HG03565 (cell line): Measurements from ENCODE around the gene TUBB1.
"Not testable (repeated sequence)": the region's sequence is repeated elsewhere in the genome, so short reads cannot be mapped to it uniquely, and the experiment has no call there.

ENCODE experiments used
- ATAC-seq: cut with Tn5 transposase; IDR thresholded peaks from one replicate; pipeline ENCODE4 v1.9.1; 2021; ENCODE audit warnings: mild to moderate bottlenecking, moderate library complexity; ENCODE audit not compliant: unreplicated experiment

The TUBB1 gene

DNA sequence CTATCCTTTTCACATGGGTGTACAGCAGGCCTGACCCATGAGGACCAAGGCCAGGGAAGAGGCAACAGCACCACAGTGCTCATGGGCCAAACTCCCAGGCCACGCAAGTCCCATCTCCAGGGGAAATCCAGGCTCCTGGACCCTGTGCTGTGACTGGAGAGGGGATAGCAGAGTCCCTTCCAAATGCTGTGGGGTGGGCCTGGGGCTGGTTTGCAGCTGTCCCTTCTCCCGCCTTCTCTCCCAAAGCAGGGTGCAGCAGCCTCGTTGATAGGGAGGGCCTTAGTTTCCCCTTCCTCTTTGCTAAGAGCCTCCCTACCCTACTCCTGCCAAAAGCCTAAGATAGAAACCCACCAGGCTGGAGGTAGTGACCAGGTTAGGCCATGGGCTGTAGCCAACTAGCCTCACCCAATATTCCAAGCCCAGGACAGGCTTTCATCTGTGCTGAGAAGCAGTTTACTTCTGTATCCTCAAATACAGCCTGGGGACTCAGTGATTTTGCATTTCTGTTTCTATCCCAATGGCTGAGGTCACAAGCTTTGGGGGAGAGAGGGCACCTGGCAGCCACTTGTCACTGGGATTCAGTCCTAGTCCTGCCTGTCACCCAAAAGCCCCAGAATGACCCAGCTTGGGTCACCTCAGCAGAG lies 13.6 kb upstream of the TUBB1 start:
- no peak for ATAC-seq

DNA sequence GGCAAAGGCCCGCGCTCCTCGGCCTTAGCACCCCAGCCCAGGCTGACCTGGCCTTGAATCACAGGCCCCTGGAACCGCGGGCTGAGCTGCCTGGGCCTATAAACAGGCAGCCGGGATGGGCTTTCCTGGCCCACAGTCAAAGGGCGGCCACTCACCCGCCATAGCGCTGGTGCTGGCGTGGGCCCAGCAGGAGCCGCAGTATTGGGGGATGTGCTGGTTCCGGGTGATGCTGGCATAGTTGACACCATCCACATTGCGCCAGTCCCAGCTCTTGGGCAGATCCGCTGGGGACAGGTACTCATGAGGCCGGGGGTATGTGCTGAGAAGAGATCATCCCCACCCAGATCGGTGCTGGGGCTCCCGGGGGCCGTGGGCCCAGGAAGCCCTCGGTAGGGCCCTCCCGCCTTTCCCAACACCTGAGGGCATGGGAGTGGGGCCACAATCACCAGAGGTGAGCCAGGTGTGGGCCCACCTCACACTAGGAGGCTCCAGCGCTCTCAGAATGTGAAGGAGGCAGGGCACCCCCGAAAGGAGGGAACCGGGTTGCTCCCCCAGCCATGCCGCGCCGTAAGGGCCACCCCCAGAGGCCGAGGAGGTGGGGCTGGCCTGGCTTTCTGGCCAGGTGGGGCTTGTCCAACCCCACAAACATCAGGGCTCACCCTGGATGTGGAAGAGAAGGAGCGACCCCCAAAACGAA lies 12.9 kb upstream of the TUBB1 start:
- no peak for ATAC-seq

DNA sequence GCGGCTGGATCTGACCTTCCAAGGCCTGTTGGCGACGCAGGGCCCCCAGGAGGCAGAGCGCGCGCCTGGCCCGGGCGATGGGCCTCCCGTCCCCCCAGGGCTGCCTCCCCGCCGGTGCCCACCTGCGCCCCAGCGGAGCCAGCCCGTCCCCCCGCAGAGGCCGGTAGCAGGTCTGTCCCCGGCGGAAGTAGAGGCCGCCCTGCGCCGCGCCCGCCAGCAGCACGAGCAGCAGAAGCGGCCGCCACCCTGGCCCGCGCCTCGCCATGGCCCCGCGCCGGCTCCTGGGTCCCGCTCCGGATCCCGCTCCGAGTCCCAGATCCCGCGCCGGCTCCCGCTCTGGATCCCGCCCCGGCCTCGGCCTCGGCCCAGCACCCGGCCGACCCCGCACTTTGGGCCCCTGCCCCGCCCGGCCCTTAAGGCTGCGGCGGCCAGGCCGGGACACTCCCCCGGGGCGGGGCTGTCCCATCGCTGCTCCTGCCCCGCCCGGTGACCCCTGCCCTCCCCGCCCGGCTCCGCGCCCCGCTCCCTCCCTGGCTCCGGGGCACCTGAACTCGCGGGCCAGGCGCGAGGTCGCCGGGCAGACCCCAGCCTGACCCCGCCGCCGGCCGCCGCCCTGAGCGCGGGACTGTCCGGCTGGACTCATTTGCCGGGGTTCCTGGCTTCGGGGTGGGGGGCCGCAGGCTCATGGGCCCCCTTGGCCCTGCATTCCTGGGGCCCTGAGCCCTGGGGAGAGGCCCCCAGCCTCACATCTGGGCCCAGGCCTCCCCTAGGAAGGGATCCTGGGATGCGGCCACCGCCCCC lies 12.2 kb upstream of the TUBB1 start, which contains the start of gene CTSZ:
TSS of gene CTSZ (minus strand) at position 391 of the 801 bp plus-strand sequence. CDS start at position 265, 126 bp downstream.
- ATAC-seq, result no peak

DNA sequence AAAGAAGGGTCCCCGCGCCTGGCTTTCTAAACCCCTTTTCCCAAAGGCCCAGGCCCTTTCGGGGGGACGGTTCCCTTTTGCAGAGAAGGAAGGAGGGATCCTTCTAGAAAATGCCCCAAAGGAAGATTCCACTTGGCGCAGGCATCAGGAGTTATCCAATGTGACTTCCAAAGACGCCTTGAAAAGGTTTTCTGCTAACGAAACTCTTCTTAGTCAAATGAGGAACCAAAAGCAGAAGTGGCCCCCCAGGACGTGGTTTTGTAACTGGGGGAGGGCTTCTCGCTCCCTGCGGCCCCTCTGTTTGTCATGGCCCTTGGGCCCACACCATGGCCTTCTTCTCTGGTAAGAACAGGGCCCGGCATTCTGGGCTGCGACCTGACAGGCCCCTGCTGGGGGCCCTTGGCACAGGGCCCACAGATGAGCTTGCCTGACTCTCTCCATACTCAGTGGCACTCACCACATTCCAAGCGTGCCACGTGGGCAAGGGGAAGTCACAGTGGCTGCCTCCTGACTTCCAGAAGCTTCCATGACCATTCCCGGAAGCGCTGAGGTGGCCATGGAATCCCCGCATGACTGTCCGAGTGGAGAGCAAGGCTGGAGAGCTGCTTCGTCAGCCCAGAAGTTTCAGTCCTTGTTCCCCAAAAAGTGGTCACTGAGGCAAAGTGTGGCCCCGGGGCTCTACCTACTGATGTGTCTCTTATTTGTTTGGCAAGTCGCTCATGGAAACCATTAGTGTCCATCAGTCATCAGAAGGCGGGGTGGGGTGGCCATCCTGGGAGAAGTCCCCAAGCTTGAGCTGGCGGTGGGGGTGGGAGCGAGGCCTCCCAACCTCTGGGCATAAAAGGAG lies 11.3 kb upstream of the TUBB1 start:
- ATAC-seq, result peak; percentile 25

DNA sequence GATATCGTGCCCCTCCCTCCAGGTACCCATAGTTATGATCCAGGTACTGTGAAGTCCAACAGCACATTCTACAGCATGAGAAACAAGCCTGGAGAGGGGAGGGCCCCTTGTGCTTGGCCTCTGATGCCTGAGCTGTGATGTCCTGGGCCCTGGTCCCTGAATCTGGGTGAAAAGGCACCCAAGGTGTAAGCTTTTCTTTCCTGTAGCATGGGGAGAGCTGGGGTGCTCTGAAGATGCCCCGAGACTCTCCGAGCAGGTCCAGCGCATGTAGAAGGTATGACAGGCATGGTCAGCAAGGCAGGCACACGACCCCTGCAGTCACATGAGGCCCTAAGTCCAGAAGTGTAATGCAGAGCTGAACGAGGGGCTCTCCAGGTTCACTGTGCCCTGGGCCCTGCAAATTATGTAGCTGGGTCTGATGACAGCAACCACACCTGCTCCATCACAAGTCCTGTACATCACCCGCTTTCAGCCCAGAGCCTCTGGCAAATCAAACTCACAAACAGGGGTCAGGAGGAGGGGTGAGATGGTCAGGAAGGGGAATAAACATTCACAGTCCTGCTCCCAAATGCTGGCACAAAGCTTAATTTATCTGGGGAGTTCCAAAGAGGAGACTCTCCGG lies 10.4 kb upstream of the TUBB1 start:
- ATAC-seq, result no peak

DNA sequence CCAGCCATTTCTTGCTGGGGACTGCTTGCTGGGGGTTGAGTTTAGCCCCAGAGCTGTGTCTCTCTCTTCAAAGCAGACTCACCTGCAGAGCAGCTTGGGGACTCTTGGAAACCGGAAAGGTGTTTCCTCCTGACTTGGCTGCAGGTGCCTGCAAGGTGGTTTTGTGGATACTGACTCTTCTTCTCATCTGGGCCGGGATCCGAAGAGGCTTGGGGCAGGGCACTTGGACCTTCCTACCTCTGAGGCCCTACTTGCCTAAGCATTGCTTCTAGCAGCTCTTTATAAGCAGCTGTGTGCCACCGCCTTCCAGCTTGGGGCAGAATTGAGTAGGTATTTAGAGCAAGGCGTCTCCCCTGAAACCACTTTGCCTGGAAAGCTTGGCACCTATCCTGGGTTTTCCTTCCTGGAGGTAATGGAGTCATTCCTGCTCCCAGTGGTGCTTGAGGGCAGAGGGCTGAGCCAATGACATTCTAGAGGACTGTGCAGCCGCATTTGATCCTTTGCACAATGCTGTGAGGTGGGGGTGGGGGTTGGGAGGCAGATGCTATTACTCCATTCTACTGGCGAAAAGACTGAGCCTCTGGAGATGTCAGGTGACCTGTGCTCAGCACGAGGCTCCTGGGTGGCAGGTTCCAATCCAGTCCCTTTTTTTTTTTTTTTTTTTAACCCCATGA lies 8.8 kb upstream of the TUBB1 start:
- ATAC-seq, result no peak

DNA sequence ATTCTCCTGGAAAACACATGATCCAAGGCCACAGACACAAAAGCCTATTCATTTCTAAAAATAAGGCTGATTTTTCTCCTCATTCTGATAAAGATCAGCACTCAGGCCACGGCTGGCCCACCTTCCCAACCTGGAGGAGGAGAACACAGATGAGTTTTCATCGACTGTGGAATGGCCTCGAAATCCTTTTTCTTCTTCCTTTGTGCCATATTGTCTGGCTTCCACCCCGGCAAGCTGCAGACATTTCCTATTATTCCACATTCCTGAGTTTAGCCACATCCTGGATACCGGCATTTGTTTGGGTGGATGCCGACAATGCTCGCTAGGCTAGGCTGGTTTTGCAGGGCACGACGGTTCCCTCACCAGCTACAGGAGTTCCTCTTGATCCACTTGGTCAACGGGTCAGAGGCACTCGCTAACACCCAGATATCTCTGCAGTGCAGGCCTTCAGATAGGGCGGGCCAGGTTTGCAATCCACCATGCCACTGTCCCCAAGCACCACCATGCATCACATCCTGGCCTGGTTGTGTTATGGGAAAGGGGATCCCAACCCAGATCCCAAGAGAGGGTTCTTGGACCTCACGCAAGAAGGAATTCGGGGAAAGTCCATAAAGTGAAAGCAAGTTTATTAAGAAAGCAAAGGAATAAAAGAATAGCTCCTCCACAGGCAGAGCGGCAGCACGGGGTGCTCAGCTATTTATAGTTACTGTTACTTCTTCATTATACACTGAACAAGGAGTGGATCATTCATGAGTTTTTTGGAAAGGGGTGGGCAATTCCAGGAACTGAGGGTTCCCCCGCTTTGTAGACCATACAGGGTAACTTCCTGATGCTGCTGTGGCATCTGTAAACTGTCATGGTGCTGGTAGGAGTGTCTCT lies 8.0 kb upstream of the TUBB1 start:
- ATAC-seq, result no peak

DNA sequence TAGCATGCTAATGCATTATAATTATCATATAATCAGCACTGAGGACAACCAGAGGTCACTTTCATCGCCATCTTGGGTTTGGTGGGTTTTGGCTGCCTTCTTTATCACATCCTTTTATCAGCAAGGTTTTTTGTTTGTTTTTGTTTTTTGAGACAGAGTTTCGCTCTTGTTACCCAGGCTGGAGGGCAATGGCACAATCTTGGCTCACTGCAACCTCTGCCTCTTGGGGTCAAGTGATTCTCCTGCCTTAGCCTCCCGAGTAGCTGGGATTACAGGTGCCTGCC lies 7.4 kb upstream of the TUBB1 start:
- not testable (repeated sequence) for ATAC-seq

DNA sequence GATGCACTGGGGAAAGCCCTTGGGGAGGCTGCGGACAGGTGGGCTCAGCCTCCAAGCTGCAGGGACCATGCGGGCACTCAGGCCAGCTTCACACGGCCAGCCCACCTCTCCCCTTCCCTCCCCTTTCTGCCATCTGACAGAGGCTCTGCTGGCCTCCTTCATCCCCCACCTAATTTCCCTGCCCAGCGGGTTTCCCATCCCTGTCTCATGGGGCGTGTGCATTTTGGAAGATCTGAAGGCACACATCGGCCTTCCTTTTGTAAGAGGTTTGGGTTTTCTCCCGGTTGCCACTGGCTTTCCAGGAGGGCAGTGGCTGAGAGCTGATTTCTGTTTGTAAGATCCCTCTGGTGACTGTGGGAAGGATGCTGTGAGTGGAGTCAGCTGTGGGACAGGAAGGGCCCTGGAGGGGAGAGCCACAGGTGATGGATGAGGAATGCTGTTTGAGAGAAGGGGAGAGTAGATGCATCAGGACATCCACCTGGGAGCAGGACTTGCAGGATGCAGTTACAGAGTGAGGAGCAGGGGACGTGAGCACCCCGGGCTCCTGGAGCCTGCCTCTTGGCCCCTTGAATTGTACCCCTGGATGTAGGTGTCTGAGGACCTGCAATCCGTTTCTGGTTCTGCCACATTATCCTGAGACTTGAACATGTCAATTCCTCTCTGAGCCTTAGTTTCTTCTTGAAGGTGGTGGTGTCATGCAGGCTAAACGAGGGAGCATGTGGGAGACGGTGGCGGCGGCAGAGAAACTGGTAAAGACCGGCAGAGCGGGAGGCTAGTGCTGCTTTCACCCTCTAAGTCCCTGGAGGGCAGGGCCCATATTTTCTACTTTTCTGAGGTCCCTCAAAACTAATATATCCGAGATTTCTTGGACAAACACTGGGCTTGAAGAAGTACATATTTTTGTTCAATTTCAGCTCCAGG lies 5.9 kb upstream of the TUBB1 start:
- ATAC-seq, result no peak

DNA sequence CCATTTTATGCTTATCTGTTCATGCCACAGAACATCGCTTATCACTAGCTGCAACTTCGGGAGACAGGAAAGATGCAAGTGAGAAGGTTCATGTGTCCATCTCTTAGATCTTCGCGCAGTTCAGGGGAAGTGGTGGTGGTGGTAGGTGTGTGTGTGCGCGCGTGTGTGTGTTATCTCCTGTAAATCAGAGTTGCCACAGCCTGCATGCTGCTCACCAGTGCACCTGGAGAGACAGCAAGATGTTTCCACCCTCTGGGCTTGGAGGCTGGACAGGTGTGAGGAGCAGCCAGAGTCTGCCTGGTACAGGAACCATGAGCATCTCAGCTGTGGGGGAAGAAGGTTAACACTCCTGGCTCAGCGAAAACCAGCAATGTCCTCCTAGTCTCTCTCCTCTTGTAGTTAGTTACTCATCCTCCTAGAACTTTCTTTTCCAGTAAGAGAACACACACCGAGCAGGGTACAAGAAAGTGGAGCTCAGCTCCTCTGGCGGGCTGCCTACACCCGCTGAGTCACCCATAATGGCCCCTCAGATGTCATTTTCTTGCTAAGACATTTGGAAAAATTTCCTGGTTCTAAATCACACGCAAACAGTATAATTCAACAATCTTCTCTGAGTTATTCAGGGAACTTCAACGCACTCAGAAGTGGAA lies 5.1 kb upstream of the TUBB1 start:
- no peak for ATAC-seq

DNA sequence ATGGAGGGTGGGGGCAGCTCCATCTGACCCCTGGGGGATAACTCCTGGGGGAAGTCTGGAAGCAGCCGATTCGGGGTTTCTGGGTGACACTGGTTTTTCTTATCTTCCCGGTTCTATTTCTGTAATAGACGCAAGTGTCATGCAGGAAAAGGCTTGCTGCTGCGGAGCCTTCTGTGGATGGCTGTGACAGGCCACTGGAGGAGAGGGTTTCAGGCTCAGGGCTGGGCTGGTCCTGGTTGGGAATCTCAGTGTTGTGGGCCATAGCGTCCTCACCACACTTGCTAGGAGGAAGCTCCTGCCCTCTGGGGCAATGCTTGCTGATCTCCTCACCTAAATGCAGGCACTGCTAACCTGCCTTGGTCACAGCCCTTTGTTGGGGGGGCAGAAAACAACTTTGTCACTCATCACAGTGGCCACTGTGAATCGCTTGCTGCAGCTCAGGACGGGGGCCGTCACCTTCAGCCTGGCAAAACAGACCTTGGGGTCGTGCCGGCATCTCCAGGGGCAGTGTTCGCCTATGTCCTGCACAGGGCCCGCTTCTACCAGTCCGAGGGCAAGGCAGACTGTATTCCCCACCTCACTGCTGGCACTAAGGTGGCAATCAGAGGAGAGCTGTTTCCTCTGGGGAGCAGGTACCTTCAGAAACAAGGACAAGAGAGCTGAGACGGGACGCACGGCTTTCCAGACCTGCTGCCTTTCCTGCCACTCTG lies 4.4 kb upstream of the TUBB1 start:
- ATAC-seq, result no peak

DNA sequence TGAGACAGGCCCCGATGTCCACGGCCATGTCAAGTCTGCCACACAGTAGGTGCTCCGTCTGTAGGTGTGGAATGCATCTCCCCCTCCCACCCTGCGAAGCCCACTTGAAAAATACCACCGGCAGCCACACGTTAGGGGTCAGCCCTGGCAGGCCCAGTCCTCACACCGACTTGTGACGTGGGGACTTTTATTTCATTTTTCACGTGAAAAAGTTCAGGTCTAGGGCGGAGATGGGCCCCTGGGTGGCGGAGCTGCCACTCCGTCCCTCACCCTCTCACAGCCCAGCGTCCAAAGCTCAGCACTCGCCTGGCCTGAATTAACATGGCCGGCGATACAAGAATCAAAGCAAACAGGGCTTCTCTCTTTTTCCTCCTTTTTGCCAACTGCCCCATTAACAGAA lies 3.8 kb upstream of the TUBB1 start:
- ATAC-seq, result no peak

DNA sequence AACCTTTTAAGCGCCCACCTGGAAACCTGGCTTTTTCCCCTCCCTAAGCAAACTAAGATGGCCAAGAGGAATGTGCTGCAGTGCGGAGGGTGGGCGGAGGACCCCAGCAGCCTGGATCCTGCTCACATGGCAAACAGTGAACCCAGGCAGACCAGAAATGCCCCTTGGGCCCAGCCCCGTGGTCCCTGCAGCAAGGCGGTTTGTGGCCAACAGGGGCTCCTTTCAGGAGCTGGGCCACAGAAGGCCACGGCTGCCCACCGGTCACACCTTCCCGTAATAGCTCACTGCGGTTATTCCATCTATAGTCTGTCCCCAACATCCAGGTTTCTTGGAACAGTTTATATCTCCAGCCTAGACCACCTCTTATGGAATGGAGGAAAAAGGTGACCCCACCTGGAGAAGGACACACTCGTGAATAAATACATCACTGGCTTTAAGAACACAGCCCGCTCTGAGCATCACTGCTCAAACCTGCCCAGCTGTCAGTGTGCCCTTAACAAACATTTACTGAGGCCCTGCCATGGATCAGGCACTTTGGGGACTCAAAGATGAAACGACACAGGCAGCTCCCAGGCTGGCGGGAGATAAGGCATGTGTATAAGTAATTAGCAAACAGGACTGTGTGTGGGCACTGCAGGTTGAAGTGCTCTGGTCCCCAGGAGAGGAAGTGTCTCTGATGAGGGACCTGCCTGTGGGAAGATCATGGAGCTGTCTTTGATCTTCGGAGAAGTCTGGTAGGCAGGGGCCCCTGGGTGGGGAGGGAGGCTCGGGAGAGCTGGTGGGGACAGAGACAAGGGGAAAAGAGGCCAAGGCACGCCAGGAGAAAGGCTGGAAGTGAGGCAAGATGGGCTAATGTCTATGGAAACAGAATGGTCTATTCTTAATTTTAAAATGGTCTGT lies 3.2 kb upstream of the TUBB1 start:
- ATAC-seq, result no peak

DNA sequence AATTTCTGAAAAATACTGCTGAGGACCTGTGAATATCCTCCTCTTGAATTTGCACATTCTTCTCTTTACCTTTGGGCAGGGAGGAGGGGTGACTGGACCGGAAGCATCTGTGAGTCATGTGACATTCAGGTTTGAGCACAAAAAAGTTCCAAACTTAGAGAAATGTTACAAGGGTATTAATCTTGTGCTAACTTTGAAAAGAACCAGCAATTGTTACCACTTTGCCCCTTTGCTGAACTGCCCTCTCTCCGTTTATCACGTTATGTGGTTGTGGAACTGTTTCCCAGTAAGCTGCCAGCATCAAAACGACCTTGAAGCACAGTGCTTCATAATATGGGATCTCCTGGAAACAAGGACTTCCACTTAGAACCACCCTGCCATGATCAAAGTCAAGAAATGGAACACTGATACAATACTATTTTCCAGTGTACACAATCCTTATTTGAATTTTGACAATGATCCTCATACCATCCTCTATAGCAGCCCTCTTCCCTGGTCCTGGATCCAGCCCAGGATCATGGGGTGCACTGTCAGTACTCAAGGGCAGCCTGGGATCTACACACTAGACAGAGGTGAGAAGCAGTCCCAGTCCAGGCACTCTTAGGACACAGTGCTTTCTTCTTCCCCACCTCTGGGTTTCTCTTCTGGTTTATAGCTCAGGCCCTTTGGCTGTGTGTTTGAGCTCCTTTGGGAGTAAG lies 2.3 kb upstream of the TUBB1 start:
- no peak for ATAC-seq

DNA sequence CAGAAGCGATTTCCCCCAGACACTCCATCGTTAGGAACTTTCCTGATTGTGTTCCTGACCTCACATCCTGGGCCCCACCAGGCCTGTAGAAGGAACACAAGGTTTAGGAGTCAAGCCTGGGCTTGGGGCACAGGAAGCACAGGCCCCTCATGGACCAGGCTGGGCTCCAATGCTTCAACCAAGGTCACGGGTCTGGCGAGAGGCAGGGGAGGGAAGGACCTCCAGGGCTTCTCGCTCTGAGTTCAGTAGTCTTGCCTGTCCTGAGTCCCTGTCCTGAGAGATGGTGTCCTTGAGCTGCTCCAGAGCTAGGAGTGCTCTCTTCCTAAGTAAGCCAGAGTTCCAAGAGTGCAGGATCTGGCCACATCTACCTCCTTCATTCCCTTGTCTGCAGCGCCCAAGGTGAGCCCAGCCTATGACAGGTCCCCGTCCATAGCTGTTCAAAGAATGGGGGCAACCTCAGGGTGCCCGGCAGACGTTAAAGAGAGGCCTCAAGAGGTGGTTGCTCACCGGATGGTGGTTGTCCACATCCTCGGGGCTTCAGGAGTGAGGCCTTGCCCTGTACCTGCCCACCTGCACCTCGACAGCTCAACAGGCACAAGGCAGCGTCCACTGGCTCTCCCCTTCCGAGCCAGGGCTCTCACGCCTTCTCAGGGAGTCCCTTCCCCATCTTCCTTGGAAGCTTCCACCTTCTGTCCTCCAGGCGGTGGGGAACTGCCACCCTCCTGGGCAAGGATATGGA lies 1.6 kb upstream of the TUBB1 start:
- no peak for ATAC-seq
